ENCODE data around the gene NDUFV1. TPM values are rescaled to one million over a fixed set of nuclear protein-coding genes. Genes with fewer than 3 reads are reported as not detected.

Gene NDUFV1
- total and polyA plus RNA-seq, 9 of the 15 experiments (the other 6 are each of a cell fraction or from before 2014, with no cell fraction given), result 10.8 to 423 (median 209) TPM

GRCh38 chr11:67656278-67656922 is 49.7 kb downstream of the NDUFV1 start:
- H3K4me3 ChIP-seq, result no peak overlapping the region
- CTCF ChIA-PET (ENCODE audit: low intra/inter-chr PET ratio), result no interaction called here
- H3K9me3 ChIP-seq (replicated peaks; ENCODE audit: control insufficient read depth, insufficient read depth, low read depth, low read length), result no peaks in the 10 kb centered on the region
- H3K4me1 ChIP-seq (replicated peaks in 1 of 2; ENCODE audit: control insufficient read depth in 2 of 2, insufficient read depth in 2 of 2, low read length in 2 of 2), result no peaks in the 10 kb centered on the region
- FAIRE-seq, result no peak
- no peak overlapping the region for H2AFZ ChIP-seq (ENCODE audit: low read depth, low read length)
- 9% methylated on average over 4 of the region's 4 CpGs for WGBS (ENCODE audit: insufficient coverage, low coverage, missing lambda C conversion rate)
- intact Hi-C loops (cut with micrococcal nuclease), result loop anchor here (5.0 kb wide), 1 partner anchor 79 kb away; no protein-coding TSS in a partner anchor
- no peak overlapping the region for H3K27ac ChIP-seq (ENCODE audit: extremely low read depth, low read depth, low read length)
- peaks cover 0 to 9% of the 10 kb centered on the region in 2 experiments; a peak in 3 of 5 replicates for H3K27me3 ChIP-seq (ENCODE audit: control insufficient read depth in 2 of 2, insufficient read depth in 2 of 2, low read length in 2 of 2)
- in situ Hi-C loops (cut with MboI), result no loop called here
- BruUV-seq (replicated peaks), result no TSS peak
- H3K79me2 ChIP-seq (ENCODE audit: control insufficient read depth, insufficient read depth, low read length), result no peaks in the 10 kb centered on the region
- no peaks in the 10 kb centered on the region for H4K20me1 ChIP-seq (replicated peaks; ENCODE audit: control insufficient read depth, insufficient read depth, low read length)
- no peaks in the 10 kb centered on the region for H3K9me1 ChIP-seq (ENCODE audit: control insufficient read depth, insufficient read depth, low read length)
- ATAC-seq, result peak; percentile 47; the same call in 1 of the 3 replicates
- no peak overlapping the region for H3K9ac ChIP-seq (ENCODE audit: insufficient read depth in 1 of 2, low read depth in 2 of 2, low read length in 2 of 2)
- DNase-seq (ENCODE audit: extremely low read depth in 1 of 4, low spot score in 3 of 4), result peak in 1 of 4 experiments; percentile 40
- H3K36me3 ChIP-seq (ENCODE audit: control insufficient read depth, insufficient read depth, low read length), result no peaks in the 10 kb centered on the region
- POLR2A ChIA-PET, result interaction anchor here (0.6 to 1.0 kb wide), 4 partner anchors 17 to 335 kb away, joined by 3 to 5 read pairs (median 3); no protein-coding TSS in a partner anchor
- H3K4me2 ChIP-seq (ENCODE audit: insufficient read depth, low read length), result no peak overlapping the region
- TF ChIP-seq SPI1 (IDR thresholded peaks at IDR 0.05; ENCODE audit: borderline replicate concordance, low read depth, low read length) (peak; percentile 90), CBX3 (IDR thresholded peaks at IDR 0.05; ENCODE audit: borderline replicate concordance in 1 of 2, low read length in 2 of 2) (peak in 1 of 2 experiments; percentile 92; a peak in 2 of 3 replicates), TEAD2 (tag; IDR thresholded peaks at IDR 0.05) (no peak), PKNOX1 (IDR thresholded peaks at IDR 0.05) (peak; percentile 35; the same call in 1 of the 2 replicates), NCOA1 (IDR thresholded peaks at IDR 0.05; ENCODE audit: low read depth) (no peak), TSC22D4 (tag; IDR thresholded peaks at IDR 0.05) (no peak), SMARCE1 (IDR thresholded peaks at IDR 0.05) (peak; percentile 89), E4F1 (CRISPR knock-in tag; IDR thresholded peaks at IDR 0.05; ENCODE audit: borderline replicate concordance) (no peak), NFE2 (IDR thresholded peaks at IDR 0.05; ENCODE audit: low read depth) (peak; percentile 93), ZNF384 (IDR thresholded peaks at IDR 0.05; ENCODE audit: low read depth, low read length) (0 out of 2 replicates have a peak, but pooled peaks have one; percentile 4), RCOR1 (IDR thresholded peaks at IDR 0.05; ENCODE audit: borderline replicate concordance in 1 of 2, low read depth in 2 of 2, low read length in 2 of 2) (peak; percentile 82 to 98), KDM1A (IDR thresholded peaks at IDR 0.05) (peak; percentile 96), MAFK (IDR thresholded peaks at IDR 0.05; ENCODE audit: low read length) (peak; percentile 26; the same call in 1 of the 2 replicates), U2AF2 (optimal IDR thresholded peaks at IDR 0.05; ENCODE audit: low read depth, low read length) (no peak), NCOR1 (IDR thresholded peaks at IDR 0.05) (peak; percentile 53; the same call in 1 of the 2 replicates), EHMT2 (IDR thresholded peaks at IDR 0.05) (0 out of 2 replicates have a peak, but pooled peaks have one; percentile 37), ESRRA (IDR thresholded peaks at IDR 0.05; ENCODE audit: borderline replicate concordance, low read depth) (no peak), SMARCC2 (IDR thresholded peaks at IDR 0.05; ENCODE audit: low read depth) (peak; percentile 56; the same call in 1 of the 2 replicates)
- TF ChIP-seq, protein P1, sequence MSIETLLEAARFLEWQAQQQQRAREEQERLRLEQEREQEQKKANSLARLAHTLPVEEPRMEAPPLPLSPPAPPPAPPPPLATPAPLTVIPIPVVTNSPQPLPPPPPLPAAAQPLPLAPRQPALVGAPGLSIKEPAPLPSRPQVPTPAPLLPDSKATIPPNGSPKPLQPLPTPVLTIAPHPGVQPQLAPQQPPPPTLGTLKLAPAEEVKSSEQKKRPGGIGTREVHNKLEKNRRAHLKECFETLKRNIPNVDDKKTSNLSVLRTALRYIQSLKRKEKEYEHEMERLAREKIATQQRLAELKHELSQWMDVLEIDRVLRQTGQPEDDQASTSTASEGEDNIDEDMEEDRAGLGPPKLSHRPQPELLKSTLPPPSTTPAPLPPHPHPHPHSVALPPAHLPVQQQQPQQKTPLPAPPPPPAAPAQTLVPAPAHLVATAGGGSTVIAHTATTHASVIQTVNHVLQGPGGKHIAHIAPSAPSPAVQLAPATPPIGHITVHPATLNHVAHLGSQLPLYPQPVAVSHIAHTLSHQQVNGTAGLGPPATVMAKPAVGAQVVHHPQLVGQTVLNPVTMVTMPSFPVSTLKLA (conservative IDR thresholded peaks at IDR 0.05), result peak in 1 of 2 experiments; percentile 49; a peak in 2 of 4 replicates
